HFF-Myc (cell line): ENCODE measurements around the gene GRAMD1A.

ENCODE experiments used
- DNase-seq: peaks from one replicate; pipeline ENCODE4 v3.0.0-alpha.2; 2011; ENCODE audit warnings: low read depth; ENCODE audit errors: extremely low read depth
- H3K4me3 ChIP-seq: replicated peaks from 2 replicates; pipeline ENCODE4 v1.5.1; 2011; ENCODE audit warnings: low read depth, mild to moderate bottlenecking, control low read depth, low read length
- CTCF ChIP-seq: IDR thresholded peaks from 2 replicates; pipeline ENCODE4 v1.5.1; 2012; ENCODE audit warnings: mild to moderate bottlenecking, low read depth, low read length, control low read depth; ENCODE audit errors: missing control alignments

GRAMD1A gene

GRCh38 chr19:35054626-35055025, 54.5 kb downstream of the GRAMD1A start:
- DNase-seq = no peak
- H3K4me3 ChIP-seq = no peak overlapping the region
- TF ChIP-seq CTCF = no peak

- peak; percentile 19 for TF ChIP-seq CTCF
- no peak overlapping the region for H3K4me3 ChIP-seq
- DNase-seq = no peak
Measured at GRCh38 chr19:35055715-35056179, 55.6 kb downstream of the GRAMD1A start.

- no peak for TF ChIP-seq CTCF
- no peak for DNase-seq
Measured at GRCh38 chr19:35056513-35057063, 56.5 kb downstream of the GRAMD1A start.

GRCh38 chr19:35058370-35058769, 58.2 kb downstream of the GRAMD1A start:
- TF ChIP-seq CTCF = no peak
- no peak for DNase-seq
- H3K4me3 ChIP-seq = no peak overlapping the region

More at GRCh38 chr19:35056513-35057063, 56.5 kb downstream of the GRAMD1A start:
- H3K4me3 ChIP-seq = no peak overlapping the region

GRCh38 chr19:35059006-35059798, 59.1 kb downstream of the GRAMD1A start:
- TF ChIP-seq CTCF = no peak
- H3K4me3 ChIP-seq = no peak overlapping the region
- DNase-seq = no peak

GRCh38 chr19:35059799-35060091, 59.6 kb downstream of the GRAMD1A start:
- TF ChIP-seq CTCF = no peak
- DNase-seq = no peak
- H3K4me3 ChIP-seq = no peak overlapping the region
